ENCODE data around the gene TIMM22.
"Not testable (repeated sequence)": the region's sequence is repeated elsewhere in the genome, so short reads cannot be mapped to it uniquely, and the experiment has no call there.

Gene TIMM22

GRCh38 chr17:1039511-1040215 lies 42.7 kb downstream of the TIMM22 start:
- peak; percentile 11 for DNase-seq (ENCODE audit: low read depth)
- H3K4me3 ChIP-seq (ENCODE audit: low read depth, low read length): no peak overlapping the region
- TF ChIP-seq CTCF (conservative IDR thresholded peaks at IDR 0.05; ENCODE audit: low read depth, low read length): no peak

GRCh38 chr17:1040216-1040600 lies 43.3 kb downstream of the TIMM22 start:
- H3K4me3 ChIP-seq (ENCODE audit: low read depth, low read length): no peak overlapping the region
- DNase-seq (ENCODE audit: low read depth): no peak
- TF ChIP-seq CTCF (conservative IDR thresholded peaks at IDR 0.05; ENCODE audit: low read depth, low read length): no peak

GRCh38 chr17:1041746-1042145 lies 44.8 kb downstream of the TIMM22 start:
- no peak overlapping the region for H3K4me3 ChIP-seq (ENCODE audit: low read depth, low read length)
- no peak for TF ChIP-seq CTCF (conservative IDR thresholded peaks at IDR 0.05; ENCODE audit: low read depth, low read length)
- no peak for DNase-seq (ENCODE audit: low read depth)

- DNase-seq (ENCODE audit: low read depth): no peak
- H3K4me3 ChIP-seq (ENCODE audit: low read depth, low read length): no peak overlapping the region
- TF ChIP-seq CTCF (conservative IDR thresholded peaks at IDR 0.05; ENCODE audit: low read depth, low read length): no peak
Measured at GRCh38 chr17:1042486-1042885, 45.6 kb downstream of the TIMM22 start.

GRCh38 chr17:1043601-1044251 lies 46.8 kb downstream of the TIMM22 start:
- peak; percentile 55 for DNase-seq (ENCODE audit: low read depth)
- H3K4me3 ChIP-seq (ENCODE audit: low read depth, low read length): no peak overlapping the region
- TF ChIP-seq CTCF (conservative IDR thresholded peaks at IDR 0.05; ENCODE audit: low read depth, low read length): no peak

GRCh38 chr17:1044387-1045009 lies 47.6 kb downstream of the TIMM22 start:
- not testable (repeated sequence) for DNase-seq (ENCODE audit: low read depth); H3K4me3 ChIP-seq (ENCODE audit: low read depth, low read length)

- H3K4me3 ChIP-seq (ENCODE audit: low read depth, low read length): no peak overlapping the region
- no peak for DNase-seq (ENCODE audit: low read depth)
- TF ChIP-seq CTCF (conservative IDR thresholded peaks at IDR 0.05; ENCODE audit: low read depth, low read length): no peak
Measured at GRCh38 chr17:1045456-1045855, 48.5 kb downstream of the TIMM22 start.
